Breast epithelium (tissue), 3 donors: Measurements from ENCODE around the gene LRP1.

ENCODE experiments used
- CTCF ChIP-seq, 3 donors: fragments of 450-650 bp; IDR thresholded peaks; one replicate each; pipeline ENCODE4 v1.5.1; 2016 to 2017; ENCODE audit warnings: antibody characterized with exemption in 3 of 3, mild to moderate bottlenecking in 3 of 3, moderate library complexity in 3 of 3
- POLR2A ChIP-seq: fragments of 450-650 bp; IDR thresholded peaks from one replicate; pipeline ENCODE4 v1.6.1; 2016; ENCODE audit warnings: antibody characterized with exemption, mild to moderate bottlenecking, moderate library complexity
- POLR2AphosphoS5 ChIP-seq, 3 donors: sonication (generic); formaldehyde crosslinking; IDR thresholded peaks; one replicate each; pipeline ENCODE4 v1.6.1; 2017; ENCODE audit warnings: antibody characterized with exemption in 3 of 3

GRCh38 chr12:57205186-57205585 lies 76.9 kb downstream of the LRP1 start:
- TF ChIP-seq CTCF (IDR thresholded peaks at IDR 0.05) = no peak
- no peak for TF ChIP-seq POLR2AphosphoS5 (IDR thresholded peaks at IDR 0.05)
- no peak for TF ChIP-seq POLR2A
